ENCODE results near the gene ABCB9. TPM values are rescaled to one million over a fixed set of nuclear protein-coding genes. Genes with fewer than 3 reads are reported as not detected.

Gene ABCB9
- total RNA-seq, 1 experiment from 2014 or later: 32.7 TPM

DNA sequence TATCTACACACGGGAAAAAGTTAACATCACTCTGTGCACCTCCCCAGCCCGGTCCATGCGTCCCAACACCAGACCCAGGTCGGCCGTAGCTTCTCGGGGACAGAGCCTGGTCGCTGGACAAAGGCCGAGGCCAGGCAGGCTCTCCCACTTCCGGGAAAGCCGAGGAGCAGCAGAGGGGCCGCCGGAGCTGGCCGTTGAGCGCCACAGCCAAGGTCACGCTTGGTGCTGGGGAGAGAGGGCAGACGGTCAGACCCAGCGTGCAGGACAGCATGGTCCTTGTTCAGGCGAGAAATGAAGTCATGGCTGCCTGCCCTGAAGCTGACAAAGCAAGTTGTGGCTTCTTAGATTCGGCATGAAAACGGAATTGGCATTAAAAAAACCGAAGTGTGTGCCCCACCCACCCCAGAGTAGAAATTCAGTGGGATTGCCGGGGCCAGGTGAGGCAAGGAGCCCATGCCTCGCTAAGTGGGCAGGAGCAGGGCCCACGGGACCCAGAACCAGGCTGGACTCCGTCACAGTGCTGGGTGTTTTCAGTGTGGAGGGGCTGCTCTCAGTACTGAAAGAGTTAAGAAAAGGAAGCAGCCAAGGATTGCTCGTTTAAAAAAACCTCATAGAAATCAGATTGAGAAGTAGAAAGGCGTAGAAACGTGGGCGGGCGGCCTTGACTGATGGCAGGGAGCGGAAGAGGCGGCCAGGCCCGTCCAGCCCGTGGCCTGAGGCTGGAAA, 18.5 kb upstream of the ABCB9 start:
- no peak for DNase-seq (ENCODE audit: low read depth, low spot score)
- Histone ChIP-seq H3K36me3 (ENCODE audit: control insufficient read depth, insufficient read depth, low read length) (no peaks in the 10 kb centered on the region; the same call in 1 of the 2 replicates), H3K9me3 (ENCODE audit: control insufficient read depth, insufficient read depth, low read depth, low read length) (no peaks in the 10 kb centered on the region), H3K4me3 (ENCODE audit: low read depth in 2 of 2, low read length in 2 of 2) (no peak overlapping the region), H3K27me3 (ENCODE audit: control insufficient read depth, insufficient read depth, low read length) (no peaks in the 10 kb centered on the region), H3K4me1 (ENCODE audit: control insufficient read depth, insufficient read depth, low read length) (peaks cover 32% of the 10 kb centered on the region), H3K27ac (ENCODE audit: low read length) (peak overlapping the region; percentile 54)
- no TSS peak for BruUV-seq (replicated peaks)
- in situ Hi-C loops (cut with HindIII; ENCODE audit: low pct_unique_long_range_greater_than_20kb, low sequenced_read_pairs) (no loop called here), intact Hi-C loops (cut with micrococcal nuclease; ENCODE audit: unreplicated experiment) (loop anchor here (10.0 kb wide), 2 partner anchors 160 to 250 kb away; partner anchors contain the start of genes MPHOSPH9 and MTRFR)
- ATAC-seq: no peak
- ChIA-PET POLR2A (no interaction called here), CTCF (interaction anchor here (0.7 kb wide), 1 partner anchor 10 kb away, joined by 3 read pairs; no protein-coding TSS in a partner anchor)
- TF ChIP-seq, protein P1, sequence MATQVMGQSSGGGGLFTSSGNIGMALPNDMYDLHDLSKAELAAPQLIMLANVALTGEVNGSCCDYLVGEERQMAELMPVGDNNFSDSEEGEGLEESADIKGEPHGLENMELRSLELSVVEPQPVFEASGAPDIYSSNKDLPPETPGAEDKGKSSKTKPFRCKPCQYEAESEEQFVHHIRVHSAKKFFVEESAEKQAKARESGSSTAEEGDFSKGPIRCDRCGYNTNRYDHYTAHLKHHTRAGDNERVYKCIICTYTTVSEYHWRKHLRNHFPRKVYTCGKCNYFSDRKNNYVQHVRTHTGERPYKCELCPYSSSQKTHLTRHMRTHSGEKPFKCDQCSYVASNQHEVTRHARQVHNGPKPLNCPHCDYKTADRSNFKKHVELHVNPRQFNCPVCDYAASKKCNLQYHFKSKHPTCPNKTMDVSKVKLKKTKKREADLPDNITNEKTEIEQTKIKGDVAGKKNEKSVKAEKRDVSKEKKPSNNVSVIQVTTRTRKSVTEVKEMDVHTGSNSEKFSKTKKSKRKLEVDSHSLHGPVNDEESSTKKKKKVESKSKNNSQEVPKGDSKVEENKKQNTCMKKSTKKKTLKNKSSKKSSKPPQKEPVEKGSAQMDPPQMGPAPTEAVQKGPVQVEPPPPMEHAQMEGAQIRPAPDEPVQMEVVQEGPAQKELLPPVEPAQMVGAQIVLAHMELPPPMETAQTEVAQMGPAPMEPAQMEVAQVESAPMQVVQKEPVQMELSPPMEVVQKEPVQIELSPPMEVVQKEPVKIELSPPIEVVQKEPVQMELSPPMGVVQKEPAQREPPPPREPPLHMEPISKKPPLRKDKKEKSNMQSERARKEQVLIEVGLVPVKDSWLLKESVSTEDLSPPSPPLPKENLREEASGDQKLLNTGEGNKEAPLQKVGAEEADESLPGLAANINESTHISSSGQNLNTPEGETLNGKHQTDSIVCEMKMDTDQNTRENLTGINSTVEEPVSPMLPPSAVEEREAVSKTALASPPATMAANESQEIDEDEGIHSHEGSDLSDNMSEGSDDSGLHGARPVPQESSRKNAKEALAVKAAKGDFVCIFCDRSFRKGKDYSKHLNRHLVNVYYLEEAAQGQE (IDR thresholded peaks at IDR 0.05; ENCODE audit: insufficient read depth in 1 of 2, low read depth in 2 of 2, low read length in 1 of 2): 0 out of 4 replicates have a peak, but pooled peaks of 1 of the 2 experiments have one; percentile 24
- TF ChIP-seq SIN3A (IDR thresholded peaks at IDR 0.05; ENCODE audit: borderline replicate concordance, insufficient read depth, low read depth, low read length): no peak

DNA sequence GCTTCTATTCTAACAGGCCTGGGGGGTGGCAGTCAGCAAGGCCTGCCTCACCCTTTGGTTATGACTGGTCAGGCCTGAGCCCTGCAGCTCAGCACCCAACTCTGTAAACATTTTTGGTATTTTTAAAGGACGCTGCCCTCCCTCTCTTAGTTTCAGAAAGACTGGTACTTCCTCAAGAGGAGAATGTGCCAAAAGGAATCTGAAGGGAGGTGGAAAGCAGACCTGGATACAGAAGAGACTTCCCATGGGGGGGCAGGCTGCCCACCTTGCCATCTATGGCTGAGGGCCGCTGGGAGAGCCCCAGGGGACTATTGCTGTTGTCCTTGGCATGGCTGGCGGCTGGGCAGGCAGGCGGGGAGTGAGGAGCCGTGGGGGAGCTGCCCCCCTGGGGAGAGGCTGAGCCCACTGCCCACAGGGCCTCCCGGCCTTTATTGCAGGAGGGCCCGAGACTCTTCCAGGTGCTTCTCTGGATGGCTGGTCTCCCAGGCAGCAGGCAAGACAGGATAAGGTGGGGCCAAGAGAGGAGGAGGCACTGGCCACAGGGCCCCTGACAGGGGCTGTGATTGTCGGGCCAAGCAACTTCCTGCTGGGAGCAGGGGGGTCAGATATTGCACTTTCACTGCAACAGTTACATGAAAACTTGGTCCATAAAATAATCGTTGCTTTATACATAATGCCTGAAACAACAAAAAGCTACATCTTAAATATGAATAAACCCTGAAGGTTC, 17.7 kb upstream of the ABCB9 start:
- TSS peak; percentile 90 for BruUV-seq (replicated peaks)
- in situ Hi-C loops (cut with HindIII; ENCODE audit: low pct_unique_long_range_greater_than_20kb, low sequenced_read_pairs): no loop called here
- no peak for TF ChIP-seq SIN3A (IDR thresholded peaks at IDR 0.05; ENCODE audit: borderline replicate concordance, insufficient read depth, low read depth, low read length)
- TF ChIP-seq TCF7L2 (IDR thresholded peaks at IDR 0.05; ENCODE audit: low read depth, low read length): no peak
- TF ChIP-seq POLR2AphosphoS5 (IDR thresholded peaks at IDR 0.05; ENCODE audit: low read depth, low read length): no peak
- TF ChIP-seq, protein P1 (IDR thresholded peaks at IDR 0.05; ENCODE audit: insufficient read depth in 1 of 2, low read depth in 2 of 2, low read length in 1 of 2): no peak
- ChIA-PET POLR2A (no interaction called here), CTCF (interaction anchor here (0.7 kb wide), 1 partner anchor 10 kb away, joined by 3 read pairs; no protein-coding TSS in a partner anchor)
- H3K27ac ChIP-seq (ENCODE audit: low read length): peak overlapping the region; percentile 34; the same call in 1 of the 2 replicates
- H3K9me3 ChIP-seq (ENCODE audit: control insufficient read depth, insufficient read depth, low read depth, low read length): no peaks in the 10 kb centered on the region
- DNase-seq (ENCODE audit: low read depth, low spot score) (no peak), ATAC-seq (no peak)
- no peak overlapping the region for H3K4me3 ChIP-seq (ENCODE audit: low read depth in 2 of 2, low read length in 2 of 2)
- H3K27me3 ChIP-seq (ENCODE audit: control insufficient read depth, insufficient read depth, low read length): no peaks in the 10 kb centered on the region
- intact Hi-C loops (cut with micrococcal nuclease; ENCODE audit: unreplicated experiment): loop anchor here (10.0 kb wide), 2 partner anchors 161 to 251 kb away; partner anchors contain the start of genes MPHOSPH9 and MTRFR
- no peaks in the 10 kb centered on the region; the same call in 1 of the 2 replicates for H3K36me3 ChIP-seq (ENCODE audit: control insufficient read depth, insufficient read depth, low read length)
- H3K4me1 ChIP-seq (ENCODE audit: control insufficient read depth, insufficient read depth, low read length): peaks cover 37% of the 10 kb centered on the region
